ENCODE data around the gene KRT77.
A peak's percentile ranks its signal among the peaks of the same experiment; 100 is the strongest.
"Not testable (repeated sequence)": the region's sequence is repeated elsewhere in the genome, so short reads cannot be mapped to it uniquely, and the experiment has no call there.

The KRT77 gene

DNA sequence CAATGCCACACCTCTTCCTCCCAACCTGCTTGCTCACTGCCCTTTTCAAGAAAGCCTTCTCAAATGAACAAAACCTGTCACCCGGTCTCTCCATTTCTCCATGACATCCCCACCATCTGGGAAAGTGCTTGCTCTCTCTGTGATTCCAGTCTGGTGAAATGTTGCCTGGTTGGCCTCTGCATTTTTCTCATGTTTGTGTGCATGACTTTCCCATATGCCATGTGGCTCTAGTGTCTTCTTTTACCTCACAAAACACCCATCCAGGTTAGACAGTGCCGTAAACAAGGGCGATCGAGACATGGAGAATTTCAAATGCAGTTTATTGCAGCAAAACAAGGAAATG is 28.9 kb downstream of the KRT77 start:
- DNase-seq = no peak

- DNase-seq = no peak
Observed at GRCh38 chr12:52673713-52674432, 29.5 kb downstream of the KRT77 start.

GRCh38 chr12:52673217-52673616 is 30.1 kb downstream of the KRT77 start:
- DNase-seq = no peak

- DNase-seq = no peak
Observed at GRCh38 chr12:52672321-52672933, 30.9 kb downstream of the KRT77 start.

DNA sequence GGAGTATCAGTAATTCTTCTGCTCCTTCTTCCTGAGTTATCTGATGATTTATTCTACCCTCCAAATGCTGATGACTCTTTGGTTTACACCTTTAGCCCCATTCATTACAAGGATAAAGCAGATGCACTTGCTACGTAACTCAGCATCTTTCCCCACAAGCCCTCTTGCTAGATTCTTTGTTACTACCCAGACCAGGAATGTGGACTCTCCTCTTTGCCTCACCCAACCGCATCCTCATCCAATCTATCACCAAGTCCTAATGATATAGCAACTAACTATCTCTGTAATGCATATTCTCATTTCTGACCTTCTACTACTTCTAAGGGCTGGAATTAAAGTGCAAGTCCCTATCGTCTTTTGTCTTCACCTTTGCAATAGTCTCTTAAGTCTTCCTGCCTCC is 32.4 kb downstream of the KRT77 start:
- DNase-seq = no peak

- no peak for DNase-seq
Observed at GRCh38 chr12:52670506-52670905, 32.8 kb downstream of the KRT77 start.

GRCh38 chr12:52669941-52670340 is 33.4 kb downstream of the KRT77 start:
- DNase-seq = not testable (repeated sequence)

DNA sequence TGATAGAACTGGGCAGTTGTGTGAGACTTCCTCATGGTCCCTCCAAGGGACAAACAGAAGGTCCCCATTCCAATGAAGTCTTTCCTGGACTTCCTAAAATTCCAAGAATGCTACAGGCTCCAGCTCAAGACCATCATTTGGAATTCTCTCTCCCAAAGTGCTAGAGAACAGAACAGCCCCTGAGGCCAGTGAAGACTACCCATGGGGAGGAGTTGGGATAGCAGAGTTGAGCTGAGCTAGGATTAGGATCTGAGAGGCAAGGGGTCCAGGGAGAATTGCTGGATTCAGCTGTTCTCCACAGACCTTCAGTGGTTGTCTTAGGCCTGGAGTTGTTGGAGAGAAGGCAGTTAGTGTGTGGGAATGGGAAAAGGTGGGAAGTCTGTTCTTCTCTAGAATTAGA is 33.9 kb downstream of the KRT77 start:
- DNase-seq = no peak

- no peak for DNase-seq
Observed at GRCh38 chr12:52667931-52668330, 35.4 kb downstream of the KRT77 start.

- peak in 1 of 3 experiments; percentile 15 for DNase-seq
Observed at GRCh38 chr12:52667509-52667908, 35.8 kb downstream of the KRT77 start.

DNA sequence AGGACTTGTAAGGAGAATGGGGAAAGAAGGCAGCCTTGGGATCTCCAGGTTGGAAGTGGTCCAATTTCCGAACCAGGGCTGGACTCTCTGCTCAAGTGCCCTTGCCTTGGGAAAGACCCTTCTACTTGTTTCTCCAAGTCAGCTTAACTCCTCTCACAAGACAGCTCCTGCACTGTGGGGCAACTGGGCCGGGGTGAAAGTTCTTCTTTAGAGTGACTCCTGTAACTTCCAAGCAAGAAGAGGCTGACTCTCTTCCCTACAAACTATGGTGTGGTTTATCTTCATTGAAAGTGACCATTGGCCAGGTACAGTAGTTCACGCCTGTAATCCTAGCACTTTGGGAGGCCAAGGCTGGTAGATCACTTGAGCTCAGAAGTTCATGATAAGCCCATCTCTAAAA is 36.9 kb downstream of the KRT77 start:
- no peak for DNase-seq

DNA sequence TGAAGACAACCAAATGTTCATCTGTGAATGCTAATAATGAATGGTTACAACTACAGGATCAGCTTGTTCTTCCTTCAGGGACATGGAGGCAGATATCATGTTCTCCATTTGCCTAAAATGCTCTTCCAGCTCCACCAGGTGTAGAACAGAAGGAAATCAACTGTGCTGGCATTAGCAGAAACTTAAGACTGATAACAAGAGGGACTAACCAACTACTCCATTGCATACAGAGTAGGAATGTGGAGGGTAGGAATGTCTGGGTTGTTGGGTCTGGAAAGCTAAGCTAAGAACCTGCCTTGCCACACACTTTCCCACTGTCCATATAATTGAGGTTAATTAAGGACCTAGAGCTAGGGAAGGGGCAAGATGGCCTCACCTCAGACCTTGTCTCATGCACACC is 39.9 kb downstream of the KRT77 start:
- no peak for DNase-seq

GRCh38 chr12:52662918-52663229 is 40.5 kb downstream of the KRT77 start:
- no peak for DNase-seq

GRCh38 chr12:52662093-52662917 is 41.0 kb downstream of the KRT77 start:
- DNase-seq = no peak

- no peak for DNase-seq
Observed at GRCh38 chr12:52661668-52662067, 41.7 kb downstream of the KRT77 start.

GRCh38 chr12:52660934-52661499 is 42.3 kb downstream of the KRT77 start:
- DNase-seq = peak in 1 of 3 experiments; percentile 11

DNA sequence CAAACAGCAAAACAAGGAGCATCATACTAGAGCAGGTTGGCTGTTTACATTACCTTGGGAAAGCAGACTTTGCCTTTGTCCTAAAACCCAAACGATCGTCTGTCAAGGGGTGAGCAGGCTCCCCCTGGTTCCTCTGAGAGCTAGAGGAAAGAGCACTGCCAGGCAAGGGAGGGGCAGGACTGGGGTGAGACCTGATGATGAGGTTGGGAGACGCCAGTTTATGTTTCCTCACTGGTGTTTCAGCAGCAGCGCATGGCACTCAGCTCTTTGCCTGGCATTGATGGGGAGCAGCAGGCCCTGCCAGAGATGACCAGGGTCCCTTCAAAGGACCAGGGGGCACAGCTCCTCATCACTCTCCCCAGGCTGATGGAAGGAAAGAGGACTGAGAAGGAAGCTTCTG is 43.4 kb downstream of the KRT77 start:
- DNase-seq = peak in 1 of 3 experiments; percentile 28

DNA sequence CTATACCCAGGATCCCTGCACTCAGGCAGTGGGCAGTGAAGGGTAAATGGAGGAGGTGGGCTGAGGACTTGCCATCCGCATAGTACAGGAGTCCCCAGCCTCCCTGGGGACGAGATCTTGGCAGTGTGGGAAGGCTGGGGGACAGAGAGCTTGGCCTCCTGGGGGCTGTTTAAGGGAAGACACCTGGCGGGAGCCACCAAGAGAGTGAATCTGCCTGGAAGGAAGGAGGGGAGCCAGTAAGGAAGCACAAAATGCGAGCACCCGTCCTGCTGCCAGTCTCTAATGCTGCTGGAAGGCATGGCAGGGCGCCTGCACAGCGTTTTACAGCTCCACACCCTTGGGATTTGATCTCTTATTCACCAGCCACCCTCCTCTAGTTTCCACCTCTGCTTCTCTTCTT is 43.9 kb downstream of the KRT77 start:
- DNase-seq = no peak

GRCh38 chr12:52658196-52658595 is 45.1 kb downstream of the KRT77 start:
- DNase-seq = no peak

GRCh38 chr12:52657250-52657902 is 45.9 kb downstream of the KRT77 start:
- DNase-seq = peak in 1 of 3 experiments; percentile 68

DNA sequence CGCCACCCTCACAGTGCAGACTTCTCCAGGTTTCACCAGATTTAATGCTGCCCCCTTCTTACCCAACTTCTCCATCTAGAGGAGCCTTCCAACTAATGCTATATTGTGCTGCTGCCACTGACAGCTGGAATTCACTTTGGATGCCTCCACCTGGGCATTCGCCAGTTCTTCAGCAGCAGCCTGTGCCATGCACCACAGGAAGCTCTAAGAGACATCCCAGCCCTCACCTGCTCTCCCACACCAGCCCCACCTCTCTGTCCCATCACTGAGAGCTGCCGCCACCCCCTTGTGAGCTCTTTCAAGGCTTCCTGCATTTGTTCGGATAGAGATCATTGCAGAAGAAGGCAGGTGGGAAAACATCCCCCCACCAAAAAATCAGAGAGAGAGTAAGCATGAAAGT is 46.7 kb downstream of the KRT77 start:
- DNase-seq = peak in 2 of 3 experiments; percentile 18 to 69

DNA sequence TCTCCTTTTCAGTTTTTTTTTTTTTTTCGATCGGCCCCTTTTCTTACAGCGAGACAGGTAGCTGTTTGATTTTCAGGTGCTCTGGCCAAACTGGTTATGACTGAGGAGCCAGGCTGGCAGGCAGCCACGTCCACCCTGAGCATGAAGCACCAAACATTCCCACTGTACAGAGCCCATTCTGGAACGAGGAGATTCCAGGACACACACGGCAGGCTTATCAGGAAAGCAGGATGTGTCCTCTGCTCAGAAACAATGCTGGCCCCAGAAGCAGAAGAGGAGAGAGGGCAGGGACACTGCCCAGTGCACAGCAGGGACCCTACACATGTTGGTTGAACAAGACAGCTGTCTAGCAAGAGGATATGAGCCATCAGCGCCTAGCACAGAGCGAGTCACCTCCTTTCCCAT is 47.6 kb downstream of the KRT77 start:
- DNase-seq = no peak

GRCh38 chr12:52655251-52655650 is 48.1 kb downstream of the KRT77 start:
- no peak for DNase-seq

Data from NCI-H1417 (cell line).